Spinal cord (tissue), 10 donors: ENCODE results near the gene SPSB2. TPM values are rescaled to one million over a fixed set of nuclear protein-coding genes. Genes with fewer than 3 reads are reported as not detected.

Experiments used
- DNase-seq, 6 donors: peaks; one replicate each; pipeline versions ENCODE4 v3.0.0 to v3.0.0-alpha.2; 2013 to 2015; ENCODE audit warnings: low spot score in 6 of 6, low read depth in 4 of 6
- H3K27ac ChIP-seq: one replicate; pipeline ENCODE4 v1.5.1; 2013; ENCODE audit warnings: low read depth, low read length, control low read depth
- H3K27me3 ChIP-seq: one replicate; pipeline ENCODE4 v1.6.1; 2013; ENCODE audit warnings: low read length; ENCODE audit not compliant: control insufficient read depth, insufficient read depth
- H3K36me3 ChIP-seq: one replicate; pipeline ENCODE4 v1.6.1; 2013; ENCODE audit warnings: low read length; ENCODE audit not compliant: control insufficient read depth, insufficient read depth
- H3K4me1 ChIP-seq: one replicate; pipeline ENCODE4 v1.6.1; 2013; ENCODE audit warnings: low read length; ENCODE audit not compliant: control insufficient read depth, insufficient read depth
- H3K4me3 ChIP-seq: one replicate; pipeline ENCODE4 v1.5.1; 2013; ENCODE audit warnings: low read depth, low read length, control low read depth
- H3K9me3 ChIP-seq: one replicate; pipeline ENCODE4 v1.6.1; 2013; ENCODE audit warnings: low read length; ENCODE audit not compliant: control insufficient read depth, insufficient read depth
- WGBS: methylation state at CpG from one replicate; pipeline ENCODE4 v1.1.5; 2013; ENCODE audit warnings: missing lambda C conversion rate; ENCODE audit not compliant: insufficient coverage; 5-methylcytosine and 5-hydroxymethylcytosine counted together
- polyA plus RNA-seq, 2 donors: library from polyadenylated mRNA; unstranded; fragments of 120-200 nt; gene quantifications; one replicate each; pipeline ENCODE4 v1.2.1, GENCODE V29; 2013; ENCODE audit not compliant: insufficient read length in 2 of 2
- total RNA-seq, 2 donors: library from RNA; depleted of rRNA in 1 of 2; stranded (reverse); fragments of 120-200 nt in 1 of 2; fragments of >200 nt in 1 of 2; gene quantifications; one replicate each; pipeline versions ENCODE4 v1.2.3 to v1.2.4, GENCODE V29; 2013 to 2014
- donor health status: healthy.

SPSB2 gene
- total and polyA plus RNA-seq, 4 donors = 3.5 to 10.0 (median 5.5) TPM

- H3K27me3 ChIP-seq = no peaks in the 10 kb centered on the region
- 62% methylated on average over 1 of the region's 5 CpGs for WGBS
- H3K27ac ChIP-seq = no peak overlapping the region
- H3K4me3 ChIP-seq = no peak overlapping the region
- DNase-seq = no peak
- H3K4me1 ChIP-seq = peaks cover 12% of the 10 kb centered on the region
- H3K36me3 ChIP-seq = peaks cover 79% of the 10 kb centered on the region
- H3K9me3 ChIP-seq = no peaks in the 10 kb centered on the region
These were observed 38.2 kb downstream of the SPSB2 start for GRCh38 chr12:6834873-6835272.

- H3K4me3 ChIP-seq = no peak overlapping the region
- no peak overlapping the region for H3K27ac ChIP-seq
- H3K36me3 ChIP-seq = peaks cover 77% of the 10 kb centered on the region
- no peak for DNase-seq
- H3K9me3 ChIP-seq = no peaks in the 10 kb centered on the region
- H3K4me1 ChIP-seq = peaks cover 14% of the 10 kb centered on the region
- no peaks in the 10 kb centered on the region for H3K27me3 ChIP-seq
- WGBS = no CpG with 5 or more reads among the region's 1 CpG
These were observed 38.8 kb downstream of the SPSB2 start for GRCh38 chr12:6834254-6834653.

GRCh38 chr12:6833189-6833890 lies 39.8 kb downstream of the SPSB2 start:
- Histone ChIP-seq H3K36me3 (peaks cover 68% of the 10 kb centered on the region), H3K27ac (no peak overlapping the region), H3K9me3 (no peaks in the 10 kb centered on the region), H3K4me3 (no peak overlapping the region), H3K27me3 (no peaks in the 10 kb centered on the region), H3K4me1 (peaks cover 19% of the 10 kb centered on the region)
- 95% methylated on average over 4 of the region's 6 CpGs for WGBS
- DNase-seq = no peak

GRCh38 chr12:6832125-6832524 lies 41.0 kb downstream of the SPSB2 start:
- Histone ChIP-seq H3K4me1 (peaks cover 29% of the 10 kb centered on the region), H3K27ac (no peak overlapping the region), H3K4me3 (no peak overlapping the region), H3K27me3 (no peaks in the 10 kb centered on the region), H3K9me3 (no peaks in the 10 kb centered on the region), H3K36me3 (peaks cover 56% of the 10 kb centered on the region)
- no peak for DNase-seq
- 100% methylated on average over 3 of the region's 4 CpGs for WGBS

GRCh38 chr12:6831450-6831995 lies 41.6 kb downstream of the SPSB2 start:
- DNase-seq = no peak
- no peaks in the 10 kb centered on the region for H3K27me3 ChIP-seq
- no peaks in the 10 kb centered on the region for H3K9me3 ChIP-seq
- WGBS = 90% methylated on average over 12 of the region's 12 CpGs
- H3K36me3 ChIP-seq = peaks cover 56% of the 10 kb centered on the region
- H3K4me1 ChIP-seq = peaks cover 35% of the 10 kb centered on the region
- no peak overlapping the region for H3K4me3 ChIP-seq
- H3K27ac ChIP-seq = no peak overlapping the region

- Histone ChIP-seq H3K36me3 (peaks cover 57% of the 10 kb centered on the region), H3K4me1 (peaks cover 40% of the 10 kb centered on the region), H3K27ac (no peak overlapping the region), H3K4me3 (no peak overlapping the region), H3K27me3 (no peaks in the 10 kb centered on the region), H3K9me3 (no peaks in the 10 kb centered on the region)
- 98% methylated on average over 5 of the region's 6 CpGs for WGBS
- DNase-seq = no peak
These were observed 42.1 kb downstream of the SPSB2 start for GRCh38 chr12:6830999-6831398.

- WGBS = 93% methylated on average over 9 of the region's 11 CpGs
- DNase-seq = no peak
- no peak overlapping the region for H3K4me3 ChIP-seq
- no peak overlapping the region for H3K27ac ChIP-seq
- peaks cover 46% of the 10 kb centered on the region for H3K4me1 ChIP-seq
- no peaks in the 10 kb centered on the region for H3K27me3 ChIP-seq
- peaks cover 58% of the 10 kb centered on the region for H3K36me3 ChIP-seq
- H3K9me3 ChIP-seq = no peaks in the 10 kb centered on the region
These were observed 42.7 kb downstream of the SPSB2 start for GRCh38 chr12:6830286-6830890.

GRCh38 chr12:6829536-6830220 lies 43.4 kb downstream of the SPSB2 start:
- H3K4me1 ChIP-seq = peaks cover 53% of the 10 kb centered on the region
- H3K9me3 ChIP-seq = no peaks in the 10 kb centered on the region
- WGBS = 26% methylated on average over 14 of the region's 19 CpGs
- peak overlapping the region; percentile 75 for H3K4me3 ChIP-seq
- peaks cover 64% of the 10 kb centered on the region for H3K36me3 ChIP-seq
- H3K27ac ChIP-seq = peak overlapping the region; percentile 77
- H3K27me3 ChIP-seq = no peaks in the 10 kb centered on the region
- no peak for DNase-seq

GRCh38 chr12:6828781-6829535 lies 44.1 kb downstream of the SPSB2 start:
- Histone ChIP-seq H3K4me3 (peak overlapping the region; percentile 75), H3K27me3 (no peaks in the 10 kb centered on the region), H3K27ac (peak overlapping the region; percentile 77), H3K9me3 (no peaks in the 10 kb centered on the region), H3K4me1 (peaks cover 60% of the 10 kb centered on the region), H3K36me3 (peaks cover 66% of the 10 kb centered on the region)
- DNase-seq = peak in 3 of 6 donors; percentile 27 to 89 (median 83)
- WGBS = under 1% methylated on average over 71 of the region's 71 CpGs
